Fibroblast of the aortic adventitia (primary cell): ENCODE results near the gene FAM185A. TPM values are rescaled to one million over a fixed set of nuclear protein-coding genes. Genes with fewer than 3 reads are reported as not detected.
"Not testable (repeated sequence)": the region's sequence is repeated elsewhere in the genome, so short reads cannot be mapped to it uniquely, and the experiment has no call there.

Experiments used
- DNase-seq: peaks from one replicate; pipeline ENCODE4 v3.0.0-alpha.2; 2010; ENCODE audit warnings: low read depth
- H3K4me3 ChIP-seq: 2 replicates; pipeline ENCODE4 v1.5.1; 2011; ENCODE audit warnings: low read depth, mild to moderate bottlenecking, control low read depth, low read length, moderate library complexity
- total RNA-seq: library from RNA; depleted of rRNA; stranded (reverse); fragments of >200 nt; gene quantifications from 2 replicates; pipeline ENCODE4 v1.2.3, GENCODE V29; 2012; ENCODE audit warnings: low replicate concordance
- TF ChIP-seq, protein P1 (sequence below): IDR thresholded peaks from 2 replicates; pipeline ENCODE4 v1.5.1; 2011; ENCODE audit warnings: mild to moderate bottlenecking, low read length, control low read depth, inconsistent platforms; ENCODE audit not compliant: insufficient read depth

Gene FAM185A
- total RNA-seq, 1 donor: 8.4 TPM

DNA sequence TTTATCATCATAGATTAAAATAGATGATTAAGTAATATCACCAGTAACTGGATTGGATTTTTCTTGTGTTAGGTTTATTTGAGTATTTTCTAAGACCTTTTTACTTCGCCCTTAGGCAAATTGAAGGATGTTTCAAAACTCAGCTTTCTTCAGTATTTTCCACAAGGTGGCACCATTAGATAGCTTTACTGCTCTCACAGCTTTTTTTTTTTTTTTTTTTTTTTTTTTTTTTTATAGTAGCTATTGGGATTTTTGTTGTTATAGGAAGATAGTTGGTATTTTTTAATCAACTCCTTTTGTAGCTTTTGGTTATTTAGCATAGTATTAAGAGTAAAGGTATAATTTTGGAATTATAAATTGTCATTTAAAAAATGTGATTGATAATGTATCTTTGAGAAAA lies 9.4 kb downstream of the FAM185A start:
- TF ChIP-seq, protein P1, sequence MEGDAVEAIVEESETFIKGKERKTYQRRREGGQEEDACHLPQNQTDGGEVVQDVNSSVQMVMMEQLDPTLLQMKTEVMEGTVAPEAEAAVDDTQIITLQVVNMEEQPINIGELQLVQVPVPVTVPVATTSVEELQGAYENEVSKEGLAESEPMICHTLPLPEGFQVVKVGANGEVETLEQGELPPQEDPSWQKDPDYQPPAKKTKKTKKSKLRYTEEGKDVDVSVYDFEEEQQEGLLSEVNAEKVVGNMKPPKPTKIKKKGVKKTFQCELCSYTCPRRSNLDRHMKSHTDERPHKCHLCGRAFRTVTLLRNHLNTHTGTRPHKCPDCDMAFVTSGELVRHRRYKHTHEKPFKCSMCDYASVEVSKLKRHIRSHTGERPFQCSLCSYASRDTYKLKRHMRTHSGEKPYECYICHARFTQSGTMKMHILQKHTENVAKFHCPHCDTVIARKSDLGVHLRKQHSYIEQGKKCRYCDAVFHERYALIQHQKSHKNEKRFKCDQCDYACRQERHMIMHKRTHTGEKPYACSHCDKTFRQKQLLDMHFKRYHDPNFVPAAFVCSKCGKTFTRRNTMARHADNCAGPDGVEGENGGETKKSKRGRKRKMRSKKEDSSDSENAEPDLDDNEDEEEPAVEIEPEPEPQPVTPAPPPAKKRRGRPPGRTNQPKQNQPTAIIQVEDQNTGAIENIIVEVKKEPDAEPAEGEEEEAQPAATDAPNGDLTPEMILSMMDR: peak; percentile 3
- DNase-seq: peak; percentile 54
- H3K4me3 ChIP-seq: not testable (repeated sequence)

DNA sequence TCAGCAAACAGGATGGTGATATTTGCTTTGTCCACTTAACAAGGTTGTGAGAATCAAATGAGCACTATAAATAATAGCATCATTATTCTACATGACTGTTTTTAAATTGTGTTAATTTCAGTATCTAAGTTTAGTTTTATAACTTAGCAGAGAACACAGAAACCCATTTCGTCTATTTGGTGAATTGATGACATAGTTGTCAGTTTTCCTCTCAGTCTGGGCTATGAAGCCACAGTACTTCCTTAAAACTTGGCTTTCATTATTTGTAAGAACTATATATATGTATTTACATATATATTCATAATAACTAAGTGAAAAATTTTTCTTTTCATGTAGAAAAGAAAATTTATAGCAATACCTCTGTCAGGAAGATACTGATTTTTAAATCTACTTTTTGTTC lies 11.1 kb downstream of the FAM185A start:
- DNase-seq, H3K4me3 ChIP-seq: not testable (repeated sequence)

GRCh38 chr7:102761234-102761633 lies 12.4 kb downstream of the FAM185A start:
- not testable (repeated sequence) for DNase-seq

DNA sequence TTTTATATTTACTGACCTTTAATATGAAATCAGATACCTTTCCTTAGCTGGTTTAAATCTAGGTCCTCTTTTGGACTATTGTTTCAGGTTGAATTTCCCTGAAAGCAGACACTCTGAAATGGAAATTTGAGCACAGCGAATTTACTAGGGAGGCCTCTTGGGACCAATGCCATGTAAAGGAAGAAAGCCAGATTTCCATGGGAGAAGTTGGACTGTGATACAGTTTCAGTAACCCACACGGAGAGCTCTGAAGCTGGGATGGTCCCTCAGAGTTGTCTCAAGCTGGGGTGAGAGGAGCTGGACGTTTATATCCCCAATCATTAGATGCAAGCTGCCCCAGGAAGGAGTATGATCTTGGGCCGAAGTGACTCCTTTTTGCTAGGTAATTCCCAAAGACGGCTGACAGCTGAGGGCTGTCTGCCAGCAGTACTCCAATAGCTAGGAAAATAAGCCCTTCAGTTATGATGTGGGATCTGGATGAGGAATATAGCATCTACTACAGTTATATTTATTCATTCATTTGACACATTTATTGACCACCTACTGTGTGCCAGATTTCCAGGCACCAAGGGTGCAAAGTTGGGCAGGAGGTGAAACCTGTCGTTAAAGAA lies 14.6 kb downstream of the FAM185A start:
- not testable (repeated sequence) for H3K4me3 ChIP-seq
- peak; percentile 6 for DNase-seq

More at GRCh38 chr7:102761234-102761633, 12.4 kb downstream of the FAM185A start:
- not testable (repeated sequence) for H3K4me3 ChIP-seq

DNA sequence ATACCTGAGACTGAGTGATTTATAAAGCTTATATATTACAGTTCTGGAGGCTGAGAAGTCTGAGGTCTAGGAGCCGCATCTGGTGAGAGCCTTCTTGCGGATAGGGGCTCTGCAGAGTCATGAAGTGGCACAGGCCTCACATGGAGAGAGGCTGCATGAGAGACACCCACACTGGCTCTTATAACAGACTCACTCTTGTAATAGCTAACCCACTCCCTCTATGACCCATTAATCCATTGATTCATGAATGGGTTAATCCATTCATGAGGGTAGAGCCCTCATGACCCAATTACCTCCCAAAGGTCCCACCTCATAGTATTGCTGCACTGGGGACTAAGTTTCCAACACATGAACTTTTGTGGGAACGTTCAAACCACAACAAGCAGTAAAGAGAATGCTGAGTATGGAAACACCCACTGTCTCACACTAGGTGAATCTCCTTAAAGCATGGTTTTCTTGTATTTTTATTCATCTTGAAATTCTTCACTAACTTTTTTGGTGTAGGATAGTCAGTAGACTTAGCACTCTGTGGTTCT lies 20.9 kb downstream of the FAM185A start:
- not testable (repeated sequence) for H3K4me3 ChIP-seq, DNase-seq

DNA sequence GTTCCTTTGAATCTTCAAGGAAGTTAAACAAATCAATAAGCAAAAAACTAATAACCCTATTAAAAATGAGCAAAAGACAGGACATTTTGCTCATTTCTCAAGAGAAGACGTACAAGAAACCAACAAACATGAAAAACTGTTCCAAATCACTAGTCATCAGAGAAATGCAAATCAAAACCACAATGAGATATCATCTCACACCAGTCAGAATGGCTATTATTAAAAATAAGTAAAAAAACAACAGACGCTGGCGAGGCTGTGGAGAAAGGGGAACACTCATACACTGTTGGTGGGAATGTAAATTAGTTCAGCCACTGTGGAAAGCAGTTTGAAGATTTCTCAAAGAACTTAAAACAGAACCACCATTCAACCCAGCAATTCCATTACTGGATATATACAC lies 21.7 kb downstream of the FAM185A start:
- H3K4me3 ChIP-seq, DNase-seq: not testable (repeated sequence)

- DNase-seq, H3K4me3 ChIP-seq: not testable (repeated sequence)
These were observed 27.4 kb downstream of the FAM185A start for GRCh38 chr7:102776217-102776616.

- H3K4me3 ChIP-seq, DNase-seq: not testable (repeated sequence)
These were observed 29.9 kb downstream of the FAM185A start for GRCh38 chr7:102778663-102779062.

- not testable (repeated sequence) for H3K4me3 ChIP-seq, DNase-seq
These were observed 32.1 kb downstream of the FAM185A start for GRCh38 chr7:102780926-102781325.

- not testable (repeated sequence) for H3K4me3 ChIP-seq, DNase-seq
These were observed 40.0 kb downstream of the FAM185A start for GRCh38 chr7:102788770-102789169.

- not testable (repeated sequence) for H3K4me3 ChIP-seq, DNase-seq
These were observed 41.7 kb downstream of the FAM185A start for GRCh38 chr7:102790364-102791100.

GRCh38 chr7:102791367-102791766 lies 42.6 kb downstream of the FAM185A start:
- H3K4me3 ChIP-seq, DNase-seq: not testable (repeated sequence)

DNA sequence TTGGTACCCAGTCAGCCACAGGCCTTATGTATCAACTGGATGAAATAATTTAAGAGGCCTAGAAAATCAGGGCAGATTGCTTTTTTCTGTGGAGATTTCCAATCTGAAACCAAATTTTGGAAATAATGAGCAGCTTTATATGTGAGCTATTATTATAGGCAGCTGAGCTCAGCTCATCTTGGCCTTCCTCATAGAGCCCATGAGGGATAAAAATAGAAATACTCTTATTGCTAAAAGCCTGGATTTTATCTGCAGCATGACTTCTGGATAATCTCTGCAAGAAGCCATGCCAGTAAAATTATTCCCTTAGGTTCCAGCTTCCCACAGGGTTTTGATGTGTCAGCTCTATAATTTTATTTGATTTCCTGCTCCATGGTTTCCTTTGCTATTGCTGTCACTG lies 43.0 kb downstream of the FAM185A start:
- peak; percentile 12 for DNase-seq
- not testable (repeated sequence) for H3K4me3 ChIP-seq

DNA sequence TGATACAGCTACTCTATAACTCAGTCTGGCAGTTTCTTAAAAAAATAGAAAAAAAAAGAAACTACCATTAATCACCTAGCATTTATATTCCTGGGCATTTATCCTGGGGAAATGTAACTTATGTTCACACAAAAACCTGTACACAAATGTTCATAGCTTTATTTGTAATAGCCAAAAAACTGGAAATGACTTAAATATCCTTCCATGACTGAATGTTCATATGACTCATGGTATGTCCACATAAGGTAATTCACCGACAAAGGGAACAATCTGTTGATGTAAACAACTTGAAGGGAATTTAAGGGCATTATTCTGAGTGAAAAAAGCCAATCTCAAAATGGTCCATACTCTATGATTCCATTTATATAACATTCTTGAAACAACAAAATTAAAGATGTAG lies 45.8 kb downstream of the FAM185A start:
- peak; percentile 25 for DNase-seq
- not testable (repeated sequence) for H3K4me3 ChIP-seq

DNA sequence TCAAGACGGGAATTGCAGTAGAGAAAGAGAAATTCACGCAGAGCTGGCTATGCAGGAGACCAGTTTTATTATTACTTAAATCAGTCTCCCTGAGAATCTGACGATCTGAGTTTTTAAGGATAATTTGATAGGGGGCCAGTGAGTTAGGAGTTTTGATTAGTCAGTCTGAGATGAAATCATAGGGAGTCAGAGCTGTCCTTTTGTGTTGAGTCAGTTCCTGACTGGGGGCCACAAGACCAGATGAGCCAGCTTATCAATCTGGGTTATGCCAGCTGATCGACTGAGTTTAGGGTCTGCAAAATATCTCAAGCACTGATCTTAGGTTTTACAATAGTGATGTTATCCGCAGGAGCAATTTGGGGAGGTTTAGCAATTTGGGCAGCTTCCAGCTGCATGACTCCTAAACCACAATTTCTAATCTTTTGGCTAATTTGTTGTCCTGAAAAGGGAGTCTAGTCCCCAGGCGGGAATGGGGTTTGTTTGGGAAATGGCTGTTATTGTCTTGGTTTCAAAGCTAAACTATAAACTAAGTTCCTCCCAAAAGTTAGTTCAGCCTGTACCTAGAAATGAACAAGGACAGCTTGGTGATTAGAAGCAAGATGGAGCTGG lies 47.3 kb downstream of the FAM185A start:
- DNase-seq: peak; percentile 58

More for the DNA sequence above, 47.3 kb downstream of the FAM185A start:
- H3K4me3 ChIP-seq: not testable (repeated sequence)
